CD14-positive monocyte (primary cell): ENCODE results near the gene B3GNT7. TPM values are rescaled to one million over a fixed set of nuclear protein-coding genes. Genes with fewer than 3 reads are reported as not detected.
A peak's percentile ranks its signal among the peaks of the same experiment; 100 is the strongest.
"Not testable (repeated sequence)": the region's sequence is repeated elsewhere in the genome, so short reads cannot be mapped to it uniquely, and the experiment has no call there.

Source experiments
- DNase-seq, 3 donors: peaks; one replicate each; pipeline ENCODE4 v3.0.0-alpha.2; 2011 to 2022
- H2AFZ ChIP-seq: 2 replicates; pipeline ENCODE4 v1.6.0; 2012; ENCODE audit warnings: mild to moderate bottlenecking, low read depth, low read length, inconsistent platforms; ENCODE audit not compliant: insufficient read depth, poor library complexity, severe bottlenecking
- H3K27ac ChIP-seq, 2 donors: 1 replicate in 1 of 2; 2 replicates in 1 of 2; pipeline ENCODE4 v1.5.1; 2012 to 2013; ENCODE audit warnings: low read length in 2 of 2, control low read depth in 1 of 2, inconsistent platforms in 1 of 2, low read depth in 1 of 2, mild to moderate bottlenecking in 1 of 2
- H3K27me3 ChIP-seq, 2 donors: one replicate each; pipeline versions ENCODE4 v1.6.0 to v1.6.1; 2011 to 2013; ENCODE audit warnings: low read length in 2 of 2; ENCODE audit not compliant: control insufficient read depth in 2 of 2, insufficient read depth in 2 of 2
- H3K36me3 ChIP-seq, 2 donors: replicated peaks in 1 of 2; 1 replicate in 1 of 2; 2 replicates in 1 of 2; pipeline versions ENCODE4 v1.5.1 to v1.6.1; 2012 to 2013; ENCODE audit warnings: low read length in 2 of 2, control low read depth in 1 of 2, inconsistent platforms in 1 of 2, mild to moderate bottlenecking in 1 of 2; ENCODE audit not compliant: insufficient read depth in 2 of 2, control insufficient read depth in 1 of 2
- H3K4me1 ChIP-seq, 2 donors: 1 replicate in 1 of 2; 2 replicates in 1 of 2; pipeline versions ENCODE4 v1.5.1 to v1.6.1; 2012 to 2013; ENCODE audit warnings: low read length in 2 of 2, control low read depth in 1 of 2, inconsistent platforms in 1 of 2, mild to moderate bottlenecking in 1 of 2, moderate library complexity in 1 of 2; ENCODE audit not compliant: insufficient read depth in 2 of 2, control insufficient read depth in 1 of 2
- H3K4me2 ChIP-seq: replicated peaks from 2 replicates; pipeline ENCODE3; 2012; ENCODE audit warnings: low read length, moderate library complexity, mild to moderate bottlenecking; ENCODE audit not compliant: poor library complexity, severe bottlenecking; ENCODE audit errors: extremely low read depth
- H3K4me3 ChIP-seq, 3 experiments: fragments of 200-600 bp in 1 of 3; sonication (generic) in 1 of 3; replicated peaks in 1 of 3; 1 replicate in 2 of 3; 2 replicates in 1 of 3; pipeline ENCODE4 v1.5.1; 2011 to 2013; ENCODE audit warnings: low read length in 3 of 3, mild to moderate bottlenecking in 3 of 3, control low read depth in 2 of 3, low read depth in 2 of 3, inconsistent platforms in 1 of 3, moderate library complexity in 1 of 3
- H3K79me2 ChIP-seq: 2 replicates; pipeline ENCODE4 v1.6.0; 2012; ENCODE audit warnings: mild to moderate bottlenecking, control low read depth, inconsistent platforms, low read length, moderate library complexity; ENCODE audit not compliant: insufficient read depth
- H3K9ac ChIP-seq: 2 replicates; pipeline ENCODE4 v1.6.0; 2017; ENCODE audit warnings: low read length, mild to moderate bottlenecking; ENCODE audit not compliant: insufficient read depth, poor library complexity, severe bottlenecking
- H3K9me3 ChIP-seq, 2 donors: replicated peaks in 1 of 2; 1 replicate in 1 of 2; 2 replicates in 1 of 2; pipeline versions ENCODE4 v1.5.1 to v1.6.1; 2012 to 2013; ENCODE audit warnings: low read length in 2 of 2, control low read depth in 1 of 2; ENCODE audit not compliant: control insufficient read depth in 1 of 2, insufficient read depth in 1 of 2
- H4K20me1 ChIP-seq: 2 replicates; pipeline ENCODE4 v1.6.0; 2012; ENCODE audit warnings: mild to moderate bottlenecking, low read length, control low read depth, moderate library complexity; ENCODE audit not compliant: insufficient read depth
- H3K27ac Mint-ChIP-seq, 7 donors: one replicate each; pipeline ENCODE4 v1.8.0; 2020; ENCODE audit warnings: mild to moderate bottlenecking in 7 of 7, mixed read lengths in 7 of 7, moderate library complexity in 6 of 7, inconsistent platforms in 2 of 7
- H3K27me3 Mint-ChIP-seq, 3 donors: one replicate each; pipeline ENCODE4 v1.8.0; 2021 to 2022; ENCODE audit warnings: low read depth in 3 of 3, mild to moderate bottlenecking in 3 of 3, mixed read lengths in 3 of 3, moderate library complexity in 3 of 3, inconsistent platforms in 1 of 3
- H3K36me3 Mint-ChIP-seq, 2 donors: one replicate each; pipeline ENCODE4 v1.8.0; 2020; ENCODE audit warnings: mixed read lengths in 2 of 2, inconsistent platforms in 1 of 2, mild to moderate bottlenecking in 1 of 2
- H3K4me1 Mint-ChIP-seq: one replicate; pipeline ENCODE4 v1.8.0; 2020; ENCODE audit warnings: mild to moderate bottlenecking, mixed read lengths
- H3K4me3 Mint-ChIP-seq, 2 donors: one replicate each; pipeline ENCODE4 v1.8.0; 2020; ENCODE audit warnings: mild to moderate bottlenecking in 2 of 2, mixed read lengths in 2 of 2, moderate library complexity in 1 of 2
- H3K9me3 Mint-ChIP-seq, 7 donors: one replicate each; pipeline ENCODE4 v1.8.0; 2020 to 2022; ENCODE audit warnings: mixed read lengths in 7 of 7, mild to moderate bottlenecking in 6 of 7, moderate library complexity in 6 of 7, inconsistent platforms in 2 of 7
- WGBS: methylation state at CpG from one replicate; pipeline ENCODE4 v1.1.5; 2013; ENCODE audit warnings: missing lambda C conversion rate; ENCODE audit not compliant: insufficient coverage; 5-methylcytosine and 5-hydroxymethylcytosine counted together
- intact Hi-C, 2 donors: fragments of 100-400 bp; cut with micrococcal nuclease; formaldehyde crosslinking; loops; one replicate each; pipeline versions ENCODE4 v1.15.0 to v1.15.1; 2023
- polyA plus RNA-seq, 3 donors: library from polyadenylated mRNA; depleted of rRNA in 1 of 3; unstranded in 2 of 3; stranded (reverse) in 1 of 3; fragments of 300-500 nt in 2 of 3; fragments of >200 nt in 1 of 3; fragmentation: Illumina TruSeq in 2 of 3; gene quantifications; 1 replicate in 2 of 3; 2 replicates in 1 of 3; pipeline ENCODE4 v1.2.3, GENCODE V29; 2012 to 2021
- TF ChIP-seq, protein P1 (sequence below): fragments of 200-600 bp; IDR thresholded peaks from one replicate; pipeline ENCODE4 v1.8.0; 2022; ENCODE audit warnings: antibody characterized with exemption, mild to moderate bottlenecking

Gene B3GNT7
- polyA plus RNA-seq, 3 donors, result 0.05 TPM; not detected in 2

- H3K36me3 Mint-ChIP-seq, H4K20me1 ChIP-seq, H3K27me3 Mint-ChIP-seq, H3K79me2 ChIP-seq, H3K27me3 ChIP-seq, H3K9ac ChIP-seq, H3K4me3 Mint-ChIP-seq, H3K4me3 ChIP-seq, H3K4me1 ChIP-seq, intact Hi-C loops, H2AFZ ChIP-seq, H3K4me2 ChIP-seq, H3K27ac Mint-ChIP-seq, H3K27ac ChIP-seq, H3K36me3 ChIP-seq: not testable (repeated sequence)
- peaks cover 10% of the 10 kb centered on the region for H3K4me1 Mint-ChIP-seq
- peak in 1 of 3 donors; percentile 50 for DNase-seq
- H3K9me3 ChIP-seq, result peaks cover 8 to 15% of the 10 kb centered on the region in 2 donors
- TF ChIP-seq, protein P1, sequence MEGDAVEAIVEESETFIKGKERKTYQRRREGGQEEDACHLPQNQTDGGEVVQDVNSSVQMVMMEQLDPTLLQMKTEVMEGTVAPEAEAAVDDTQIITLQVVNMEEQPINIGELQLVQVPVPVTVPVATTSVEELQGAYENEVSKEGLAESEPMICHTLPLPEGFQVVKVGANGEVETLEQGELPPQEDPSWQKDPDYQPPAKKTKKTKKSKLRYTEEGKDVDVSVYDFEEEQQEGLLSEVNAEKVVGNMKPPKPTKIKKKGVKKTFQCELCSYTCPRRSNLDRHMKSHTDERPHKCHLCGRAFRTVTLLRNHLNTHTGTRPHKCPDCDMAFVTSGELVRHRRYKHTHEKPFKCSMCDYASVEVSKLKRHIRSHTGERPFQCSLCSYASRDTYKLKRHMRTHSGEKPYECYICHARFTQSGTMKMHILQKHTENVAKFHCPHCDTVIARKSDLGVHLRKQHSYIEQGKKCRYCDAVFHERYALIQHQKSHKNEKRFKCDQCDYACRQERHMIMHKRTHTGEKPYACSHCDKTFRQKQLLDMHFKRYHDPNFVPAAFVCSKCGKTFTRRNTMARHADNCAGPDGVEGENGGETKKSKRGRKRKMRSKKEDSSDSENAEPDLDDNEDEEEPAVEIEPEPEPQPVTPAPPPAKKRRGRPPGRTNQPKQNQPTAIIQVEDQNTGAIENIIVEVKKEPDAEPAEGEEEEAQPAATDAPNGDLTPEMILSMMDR, result peak; percentile 77
- 7% methylated on average over 8 of the region's 16 CpGs for WGBS
- H3K9me3 Mint-ChIP-seq, result peaks cover 12 to 23% (median 16%) of the 10 kb centered on the region in 7 donors
Measured at GRCh38 chr2:231405601-231406367, 10.3 kb downstream of the B3GNT7 start.

- intact Hi-C loops, H3K27ac ChIP-seq, DNase-seq, H3K27ac Mint-ChIP-seq, H3K4me3 Mint-ChIP-seq, H4K20me1 ChIP-seq, H3K36me3 ChIP-seq, H2AFZ ChIP-seq, H3K4me2 ChIP-seq, H3K36me3 Mint-ChIP-seq, H3K9ac ChIP-seq, H3K79me2 ChIP-seq, H3K4me3 ChIP-seq: not testable (repeated sequence)
- Histone ChIP-seq H3K9me3 (peaks cover 11 to 15% of the 10 kb centered on the region in 2 donors), H3K4me1 (peaks cover 8 to 11% of the 10 kb centered on the region in 2 donors), H3K27me3 (peaks cover 8 to 17% of the 10 kb centered on the region in 2 donors)
- Mint-ChIP-seq H3K9me3 (peaks cover 12 to 26% (median 18%) of the 10 kb centered on the region in 7 donors), H3K4me1 (peaks cover 18% of the 10 kb centered on the region), H3K27me3 (peaks cover 14 to 27% (median 17%) of the 10 kb centered on the region in 3 donors)
- whole genome bisulfite sequencing, result 100% methylated on average over 1 of the region's 5 CpGs
Measured at GRCh38 chr2:231407686-231408085, 12.2 kb downstream of the B3GNT7 start.

GRCh38 chr2:231408304-231408703 is 12.8 kb downstream of the B3GNT7 start:
- Mint-ChIP-seq H3K27me3 (peaks cover 18 to 30% (median 21%) of the 10 kb centered on the region in 3 donors), H3K4me1 (peaks cover 19% of the 10 kb centered on the region), H3K9me3 (peaks cover 12 to 26% (median 18%) of the 10 kb centered on the region in 7 donors)
- H3K4me2 ChIP-seq, H3K27ac Mint-ChIP-seq, H3K9ac ChIP-seq, H3K4me3 Mint-ChIP-seq, H3K36me3 ChIP-seq, H2AFZ ChIP-seq, H3K4me3 ChIP-seq, H3K36me3 Mint-ChIP-seq, intact Hi-C loops, H4K20me1 ChIP-seq, DNase-seq, H3K27ac ChIP-seq, H3K79me2 ChIP-seq: not testable (repeated sequence)
- Histone ChIP-seq H3K9me3 (peaks cover 11 to 15% of the 10 kb centered on the region in 2 donors), H3K27me3 (peaks cover 8 to 21% of the 10 kb centered on the region in 2 donors), H3K4me1 (peaks cover 10 to 13% of the 10 kb centered on the region in 2 donors)
- WGBS, result 100% methylated on average over 1 of the region's 9 CpGs
